Right lobe of liver (tissue), 6 donors: ENCODE results near the gene SECISBP2. TPM values are rescaled to one million over a fixed set of nuclear protein-coding genes. Genes with fewer than 3 reads are reported as not detected.

ENCODE experiments used
- ATAC-seq, 4 donors: fragments of 200-7000 bp; cut with Tn5 transposase; one replicate each; pipeline ENCODE4 v1.9.1; 2020; ENCODE audit warnings: mild to moderate bottlenecking in 4 of 4, moderate library complexity in 4 of 4
- DNase-seq, 3 donors: peaks; one replicate each; pipeline ENCODE4 v3.0.0-alpha.2; 2020
- H3K27ac ChIP-seq, 3 donors: fragments of 200-600 bp; one replicate each; pipeline ENCODE4 v1.8.0; 2022
- H3K27me3 ChIP-seq, 2 donors: fragments of 200-600 bp; one replicate each; pipeline ENCODE4 v1.8.0; 2022
- H3K36me3 ChIP-seq, 4 donors: fragments of 200-600 bp; sonication (generic) in 1 of 4; one replicate each; pipeline versions ENCODE4 v1.5.1 to v1.8.0; 2017 to 2022; ENCODE audit warnings: control low read depth in 1 of 4
- H3K4me1 ChIP-seq, 4 donors: fragments of 200-600 bp; sonication (generic) in 1 of 4; one replicate each; pipeline versions ENCODE4 v1.5.1 to v1.8.0; 2017 to 2022; ENCODE audit warnings: control low read depth in 1 of 4
- H3K4me3 ChIP-seq, 3 donors: fragments of 200-600 bp; one replicate each; pipeline ENCODE4 v1.8.0; 2022
- H3K9me3 ChIP-seq, 4 donors: fragments of 200-600 bp; sonication (generic) in 1 of 4; one replicate each; pipeline versions ENCODE4 v1.5.1 to v1.8.0; 2017 to 2022; ENCODE audit warnings: control low read depth in 1 of 4
- POLR2A ChIP-seq: fragments of 450-650 bp; IDR thresholded peaks from one replicate; pipeline ENCODE4 v1.6.1; 2017; ENCODE audit warnings: antibody characterized with exemption, mild to moderate bottlenecking
- WGBS: methylation state at CpG from one replicate; pipeline ENCODE4 v1.1.6; 2018; ENCODE audit warnings: low coverage, low lambda C conversion rate; ENCODE audit not compliant: insufficient coverage; ENCODE audit errors: missing lambda C conversion rate; 5-methylcytosine and 5-hydroxymethylcytosine counted together
- intact Hi-C, 2 donors: fragments of 100-400 bp; cut with DNase I; formaldehyde crosslinking; loops; one replicate each; pipeline versions ENCODE4 v1.11.2 to v1.14.1; 2022
- total RNA-seq, 6 experiments: library from RNA; depleted of rRNA in 2 of 6; stranded (reverse); fragments of >200 nt in 2 of 6; fragmentation: NEBNext Ultra II Directional in 3 of 6; extraction: Animal tissue kit (Norgen Biotek cat#: 25700) in 3 of 6; gene quantifications; one replicate each; pipeline versions ENCODE4 v1.1.0 to v1.2.4, GENCODE V29; 2016 to 2023
- TF ChIP-seq, protein P1 (sequence below), 4 donors: fragments of 200-600 bp in 3 of 4; fragments of 450-650 bp in 1 of 4; IDR thresholded peaks; one replicate each; pipeline versions ENCODE4 v1.5.1 to v1.8.0; 2016 to 2022; ENCODE audit warnings: antibody characterized with exemption in 4 of 4, mild to moderate bottlenecking in 2 of 4
- donor health status: DM: no; HTN: yes; CAD: no.
- donor health status: DM: no; HTN: no; CAD: no.
- donor health status: DM: no; HTN: no; CAD: no.
- donor health status: DM: no; HTN: yes; CAD: no.
- donor health status: DM: no; HTN: yes; CAD: no.

The SECISBP2 gene
- total RNA-seq, 6 experiments from 2014 or later, result 17.3 to 34.2 (median 26.5) TPM

DNA sequence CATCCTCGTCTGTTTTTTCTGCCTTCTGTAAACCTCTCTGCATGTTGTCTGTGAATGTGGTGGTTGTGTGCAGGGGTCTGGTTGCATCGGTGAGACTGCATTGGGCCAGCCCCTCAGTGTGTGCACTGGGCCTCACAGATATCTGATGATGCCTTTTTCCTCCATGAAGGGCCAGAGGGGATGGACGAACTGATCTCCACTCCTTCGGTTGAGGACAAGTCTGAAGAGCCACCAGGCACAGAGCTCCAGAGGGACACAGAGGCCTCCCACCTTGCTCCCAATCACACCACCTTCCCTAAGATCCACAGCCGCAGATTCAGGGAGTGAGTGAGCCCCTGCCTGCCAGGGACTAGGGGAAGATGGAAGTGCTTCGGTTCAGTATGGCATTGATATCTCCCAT, 31.3 kb downstream of the SECISBP2 start:
- Histone ChIP-seq H3K27ac (peak overlapping the region in 1 of 3 donors; percentile 69), H3K27me3 (no peaks in the 10 kb centered on the region), H3K4me1 (peaks cover 0 to 28% (median 15%) of the 10 kb centered on the region in 4 donors), H3K4me3 (no peak overlapping the region), H3K9me3 (no peaks in the 10 kb centered on the region), H3K36me3 (peaks cover 8 to 50% (median 24%) of the 10 kb centered on the region in 4 donors)
- no peak for DNase-seq
- TF ChIP-seq, protein P1, sequence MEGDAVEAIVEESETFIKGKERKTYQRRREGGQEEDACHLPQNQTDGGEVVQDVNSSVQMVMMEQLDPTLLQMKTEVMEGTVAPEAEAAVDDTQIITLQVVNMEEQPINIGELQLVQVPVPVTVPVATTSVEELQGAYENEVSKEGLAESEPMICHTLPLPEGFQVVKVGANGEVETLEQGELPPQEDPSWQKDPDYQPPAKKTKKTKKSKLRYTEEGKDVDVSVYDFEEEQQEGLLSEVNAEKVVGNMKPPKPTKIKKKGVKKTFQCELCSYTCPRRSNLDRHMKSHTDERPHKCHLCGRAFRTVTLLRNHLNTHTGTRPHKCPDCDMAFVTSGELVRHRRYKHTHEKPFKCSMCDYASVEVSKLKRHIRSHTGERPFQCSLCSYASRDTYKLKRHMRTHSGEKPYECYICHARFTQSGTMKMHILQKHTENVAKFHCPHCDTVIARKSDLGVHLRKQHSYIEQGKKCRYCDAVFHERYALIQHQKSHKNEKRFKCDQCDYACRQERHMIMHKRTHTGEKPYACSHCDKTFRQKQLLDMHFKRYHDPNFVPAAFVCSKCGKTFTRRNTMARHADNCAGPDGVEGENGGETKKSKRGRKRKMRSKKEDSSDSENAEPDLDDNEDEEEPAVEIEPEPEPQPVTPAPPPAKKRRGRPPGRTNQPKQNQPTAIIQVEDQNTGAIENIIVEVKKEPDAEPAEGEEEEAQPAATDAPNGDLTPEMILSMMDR (IDR thresholded peaks at IDR 0.05), result no peak
- TF ChIP-seq POLR2A, result no peak
- WGBS, result 90% methylated on average over 3 of the region's 6 CpGs
- intact Hi-C loops, result no loop called here
- ATAC-seq, result no peak

DNA sequence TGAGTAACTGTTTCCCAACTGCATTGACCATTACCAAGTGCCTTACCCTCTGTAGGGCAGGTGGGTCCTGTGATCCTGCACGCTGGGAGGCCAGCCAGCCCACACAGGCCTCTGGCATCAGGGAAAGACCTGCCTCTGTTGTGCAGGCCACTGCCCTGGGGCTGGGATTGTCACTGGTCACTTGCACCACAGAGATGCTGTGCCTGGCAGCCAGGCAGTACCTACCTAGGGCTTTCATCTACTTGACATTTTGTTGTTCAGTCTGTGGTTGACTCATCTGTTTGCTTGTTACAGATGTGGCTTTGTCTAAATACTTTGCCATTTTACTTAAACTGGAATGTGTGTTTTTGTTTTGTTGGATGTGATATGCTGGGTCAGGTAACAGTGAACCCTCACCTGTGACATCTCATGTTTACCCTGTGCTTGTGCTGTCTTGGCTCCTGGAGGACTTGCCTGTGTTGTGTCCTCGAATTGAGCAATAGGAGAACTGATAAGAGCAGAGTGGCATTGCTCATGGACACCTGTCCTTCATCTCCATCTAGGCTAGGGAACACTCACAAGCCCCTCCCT, 32.8 kb downstream of the SECISBP2 start:
- Histone ChIP-seq H3K27me3 (no peaks in the 10 kb centered on the region), H3K9me3 (no peaks in the 10 kb centered on the region), H3K4me3 (no peak overlapping the region), H3K36me3 (peaks cover 8 to 59% (median 25%) of the 10 kb centered on the region in 4 donors), H3K4me1 (peaks cover 0 to 28% (median 15%) of the 10 kb centered on the region in 4 donors), H3K27ac (peak overlapping the region in 2 of 3 donors; percentile 52 to 69)
- WGBS, result 25% methylated on average over 1 of the region's 2 CpGs
- DNase-seq (peak; percentile 65 to 85 (median 80)), ATAC-seq (peak; percentile 90 to 96 (median 92))
- intact Hi-C loops, result no loop called here
- TF ChIP-seq, protein P1 (IDR thresholded peaks at IDR 0.05), result no peak
- no peak for TF ChIP-seq POLR2A

DNA sequence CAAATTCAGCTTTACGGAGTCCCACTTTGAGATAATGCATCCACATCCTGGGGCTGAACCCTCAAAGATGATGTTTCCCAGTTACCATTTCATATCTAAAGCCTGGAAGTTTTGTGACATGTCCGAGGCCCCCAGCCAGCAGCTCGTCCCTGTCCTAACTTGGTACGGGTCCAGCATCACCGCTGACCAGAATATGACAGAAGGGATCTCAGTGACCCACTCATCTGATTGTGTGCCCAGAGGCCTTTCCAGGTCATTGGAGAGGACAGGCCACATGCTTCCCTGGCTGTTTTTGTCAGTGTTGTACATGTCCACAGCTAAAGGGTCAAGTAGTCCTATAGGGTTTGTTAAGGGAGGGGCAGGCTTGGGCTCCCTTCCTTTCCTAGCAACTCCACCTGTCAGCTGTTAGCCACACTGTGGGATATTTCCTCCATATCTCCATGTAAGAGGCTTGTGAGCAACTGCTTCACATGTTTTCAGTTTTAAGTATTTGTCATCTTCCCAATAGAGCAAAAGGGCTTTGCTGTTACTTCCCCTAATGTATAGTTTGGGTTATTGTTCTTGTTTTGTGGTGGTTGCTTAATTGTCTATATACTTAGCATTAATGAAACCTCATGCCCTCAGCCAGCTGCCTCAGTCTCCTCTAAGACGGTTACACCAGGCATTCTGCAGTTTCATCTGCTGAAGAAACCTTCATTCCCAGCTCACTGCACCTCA, 33.4 kb downstream of the SECISBP2 start:
- 44% methylated on average over 4 of the region's 6 CpGs for WGBS
- no peak for TF ChIP-seq POLR2A
- TF ChIP-seq, protein P1 (IDR thresholded peaks at IDR 0.05), result no peak
- Histone ChIP-seq H3K36me3 (peaks cover 8 to 53% (median 25%) of the 10 kb centered on the region in 4 donors), H3K4me1 (peaks cover 0 to 30% (median 15%) of the 10 kb centered on the region in 4 donors), H3K9me3 (no peaks in the 10 kb centered on the region), H3K4me3 (no peak overlapping the region), H3K27ac (peak overlapping the region in 2 of 3 donors; percentile 38 to 69), H3K27me3 (no peaks in the 10 kb centered on the region)
- DNase-seq (peak in 1 of 3 donors; percentile 71), ATAC-seq (peak; percentile 27 to 62 (median 54))
- intact Hi-C loops, result no loop called here

DNA sequence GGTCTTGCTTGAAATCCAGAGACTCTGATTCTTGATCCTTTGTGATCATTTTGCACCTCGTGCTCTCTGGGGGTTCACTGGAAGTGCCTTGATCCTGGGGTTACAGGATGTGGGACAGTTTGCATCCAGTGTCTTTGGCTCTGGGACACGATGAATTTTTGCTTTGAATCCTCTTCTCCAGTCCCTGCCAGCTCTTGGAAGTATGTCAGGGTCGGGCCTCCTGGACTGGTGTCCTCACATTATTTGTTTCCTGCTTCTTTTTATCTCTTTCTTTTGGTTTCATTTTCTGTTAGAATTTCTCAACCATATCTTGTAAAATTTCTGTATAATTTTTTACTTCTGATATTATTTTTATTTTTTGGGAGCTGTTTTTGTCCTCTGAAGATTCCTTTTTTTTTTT, 34.2 kb downstream of the SECISBP2 start:
- peaks cover 8 to 48% (median 24%) of the 10 kb centered on the region in 4 donors for H3K36me3 ChIP-seq
- ATAC-seq, result peak in 1 of 4 donors; percentile 10
- no peaks in the 10 kb centered on the region for H3K27me3 ChIP-seq
- WGBS, result 20% methylated on average over 3 of the region's 3 CpGs
- intact Hi-C loops, result no loop called here
- DNase-seq, result no peak
- peaks cover 0 to 38% (median 16%) of the 10 kb centered on the region in 4 donors for H3K4me1 ChIP-seq
- TF ChIP-seq POLR2A, result no peak
- TF ChIP-seq, protein P1 (IDR thresholded peaks at IDR 0.05), result no peak
- H3K27ac ChIP-seq, result peak overlapping the region in 2 of 3 donors; percentile 38 to 69
- no peak overlapping the region for H3K4me3 ChIP-seq
- no peaks in the 10 kb centered on the region for H3K9me3 ChIP-seq
